HG02678 (cell line): Measurements from ENCODE around the gene GRM8.
"Not testable (repeated sequence)": the region's sequence is repeated elsewhere in the genome, so short reads cannot be mapped to it uniquely, and the experiment has no call there.

Experiments used
- ATAC-seq: cut with Tn5 transposase; IDR thresholded peaks from one replicate; pipeline ENCODE4 v1.9.1; 2021; ENCODE audit warnings: mild to moderate bottlenecking, moderate library complexity; ENCODE audit not compliant: unreplicated experiment

Gene GRM8

DNA sequence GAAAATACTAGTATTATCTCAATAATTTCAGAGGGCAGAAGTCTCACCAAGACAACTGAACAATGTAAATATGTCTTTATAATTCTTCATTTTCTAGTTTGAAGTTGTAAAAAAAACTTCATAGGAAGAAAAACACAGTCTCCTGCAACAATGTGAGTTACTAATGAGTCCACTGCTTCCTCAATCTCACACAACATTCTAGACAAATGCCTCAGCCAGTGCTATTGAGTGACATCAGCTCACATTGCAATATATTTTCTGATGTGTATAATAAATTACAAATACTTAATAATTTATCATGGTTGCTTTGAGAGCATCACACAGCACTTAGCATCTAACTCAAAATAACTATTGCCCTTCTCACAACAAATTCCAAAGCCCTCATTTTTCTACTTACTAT lies 321.2 kb downstream of the GRM8 start:
- ATAC-seq = no peak

DNA sequence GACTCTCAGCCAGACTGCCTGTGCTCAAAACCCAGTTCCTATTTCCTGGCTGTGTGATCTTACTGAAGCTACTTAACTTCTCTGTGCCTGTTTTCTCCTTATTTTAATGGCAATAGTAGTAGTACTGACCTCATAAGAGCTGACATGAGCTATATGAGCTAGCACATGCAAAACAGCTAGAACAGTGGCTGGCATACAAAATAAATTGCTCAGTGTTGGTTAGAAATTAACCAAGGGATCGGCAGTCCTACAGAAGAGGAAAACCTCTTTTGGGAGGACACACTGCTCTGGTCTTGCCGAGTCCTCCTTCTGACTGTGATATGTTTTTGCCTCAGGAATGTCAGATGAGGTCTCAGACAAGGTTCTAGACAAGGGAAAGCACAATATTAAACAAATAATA lies 322.6 kb downstream of the GRM8 start:
- ATAC-seq = no peak

DNA sequence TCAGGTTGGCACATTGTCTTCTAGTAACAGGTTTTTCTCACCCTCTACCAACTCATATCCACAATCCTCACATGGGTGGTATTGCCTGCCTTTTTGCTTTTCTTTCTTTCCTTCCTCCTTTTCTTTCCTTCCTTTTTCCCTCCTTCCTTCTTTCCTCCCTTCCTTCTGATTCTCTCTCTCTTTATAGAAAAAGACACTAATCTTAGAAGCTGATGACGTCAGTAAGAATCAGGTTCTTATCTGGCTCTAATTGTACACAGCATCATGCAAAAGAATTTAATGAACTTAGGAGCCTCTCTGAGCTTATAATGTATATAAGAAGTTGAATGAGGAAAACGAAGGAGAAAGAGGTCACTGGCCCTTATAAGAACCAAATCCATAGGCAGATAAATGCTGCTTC lies 328.3 kb downstream of the GRM8 start:
- no peak for ATAC-seq

GRCh38 chr7:126911627-126912026 lies 341.1 kb downstream of the GRM8 start:
- ATAC-seq = peak; percentile 86

DNA sequence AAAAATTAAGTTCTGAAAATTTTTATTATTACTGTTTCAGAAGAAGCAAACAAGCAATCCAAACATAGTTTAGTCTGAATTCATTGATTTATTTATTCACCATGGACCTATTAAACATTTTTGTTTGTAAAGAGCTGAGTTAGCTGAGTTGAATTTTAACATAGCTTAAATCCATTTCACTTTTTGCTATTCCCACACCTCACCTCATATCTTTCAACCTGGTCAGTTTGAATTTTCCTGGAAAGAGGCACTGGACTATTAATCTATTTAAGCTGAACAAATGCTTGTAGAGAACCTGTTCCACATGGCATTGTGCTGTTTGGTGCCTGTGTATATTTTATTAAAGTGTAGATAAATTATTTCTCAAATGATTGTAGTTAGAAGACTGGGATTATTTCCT lies 344.2 kb downstream of the GRM8 start:
- ATAC-seq = not testable (repeated sequence)

DNA sequence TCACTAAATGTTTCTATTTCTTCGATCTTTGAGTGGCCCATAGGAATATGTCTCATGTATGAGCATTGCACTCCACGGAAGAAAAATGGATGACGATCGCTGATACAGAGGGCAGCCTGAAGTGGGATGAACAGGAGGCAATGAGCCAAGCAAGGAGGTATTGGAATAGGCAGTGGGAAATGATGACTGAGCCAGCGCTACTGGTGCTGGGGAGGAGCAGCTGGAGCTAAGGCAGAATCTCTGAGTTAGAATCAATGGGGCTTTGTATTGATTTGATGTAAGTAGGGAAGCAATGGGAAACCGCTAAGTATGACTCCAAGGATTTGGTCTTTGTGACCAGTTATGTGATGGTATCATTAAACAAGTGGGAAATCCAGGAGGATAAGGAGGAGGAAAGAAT lies 345.1 kb downstream of the GRM8 start:
- ATAC-seq = not testable (repeated sequence)

- ATAC-seq = not testable (repeated sequence)
Measured at GRCh38 chr7:126905255-126905654, 347.5 kb downstream of the GRM8 start.

DNA sequence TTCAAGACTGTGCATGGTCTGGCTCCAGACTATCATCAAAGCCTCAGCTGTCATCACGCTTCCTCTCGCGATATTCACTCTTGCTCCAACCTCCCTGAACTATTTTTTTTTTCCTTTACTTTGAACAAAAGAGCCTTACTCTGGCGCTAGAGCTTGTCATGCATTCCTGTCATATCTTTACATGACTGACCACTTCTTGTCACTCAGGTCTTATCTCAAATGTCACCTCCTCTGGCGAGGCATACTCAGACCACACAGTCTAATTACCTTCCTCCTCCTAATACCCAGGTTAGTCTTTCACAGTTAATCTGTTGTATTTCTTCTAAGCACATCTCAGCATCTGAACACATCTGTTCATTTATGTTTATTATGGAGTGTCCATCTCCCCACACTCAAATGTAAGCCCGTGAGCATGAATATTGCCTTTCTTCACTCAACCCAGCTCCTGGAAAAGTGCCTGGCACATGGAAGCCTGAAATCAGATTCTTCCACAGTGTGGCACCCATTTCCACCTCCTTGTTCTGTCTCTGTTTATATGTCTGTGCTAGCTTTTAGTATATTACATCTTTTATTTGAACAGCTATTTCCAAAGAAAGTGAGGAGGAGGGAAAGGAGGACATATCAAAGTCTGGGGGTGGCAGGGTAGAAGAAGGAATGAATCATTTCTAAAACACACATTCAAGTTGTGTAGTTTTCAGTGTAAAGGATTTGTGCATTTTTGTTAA lies 351.5 kb downstream of the GRM8 start:
- ATAC-seq = not testable (repeated sequence)

DNA sequence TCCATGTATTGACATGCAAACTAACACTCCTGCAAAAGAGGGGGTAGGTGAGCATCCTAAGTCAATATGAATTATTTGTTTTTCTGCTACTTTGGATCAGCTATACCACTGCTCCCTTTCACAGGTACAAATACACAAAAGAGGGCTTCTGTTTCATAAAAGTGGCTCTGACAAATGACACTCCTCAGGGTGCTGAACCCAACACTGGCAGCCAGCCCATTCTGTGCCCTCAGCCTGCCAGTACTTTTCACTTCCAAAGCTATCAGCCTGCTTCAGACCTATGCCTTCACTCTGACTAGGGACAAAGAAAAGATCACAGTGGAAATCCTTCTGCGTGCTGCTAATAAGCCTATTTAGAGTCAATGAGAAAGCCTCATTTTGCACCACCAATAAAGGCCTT lies 364.8 kb downstream of the GRM8 start:
- ATAC-seq = not testable (repeated sequence)

GRCh38 chr7:126887560-126887959 lies 365.2 kb downstream of the GRM8 start:
- ATAC-seq = not testable (repeated sequence)

- ATAC-seq = not testable (repeated sequence)
Measured at GRCh38 chr7:126882730-126883129, 370.0 kb downstream of the GRM8 start.

GRCh38 chr7:126881908-126882307 lies 370.8 kb downstream of the GRM8 start:
- ATAC-seq = not testable (repeated sequence)

- no peak for ATAC-seq
Measured at GRCh38 chr7:126881315-126881714, 371.4 kb downstream of the GRM8 start.

GRCh38 chr7:126876536-126876935 lies 376.2 kb downstream of the GRM8 start:
- not testable (repeated sequence) for ATAC-seq

DNA sequence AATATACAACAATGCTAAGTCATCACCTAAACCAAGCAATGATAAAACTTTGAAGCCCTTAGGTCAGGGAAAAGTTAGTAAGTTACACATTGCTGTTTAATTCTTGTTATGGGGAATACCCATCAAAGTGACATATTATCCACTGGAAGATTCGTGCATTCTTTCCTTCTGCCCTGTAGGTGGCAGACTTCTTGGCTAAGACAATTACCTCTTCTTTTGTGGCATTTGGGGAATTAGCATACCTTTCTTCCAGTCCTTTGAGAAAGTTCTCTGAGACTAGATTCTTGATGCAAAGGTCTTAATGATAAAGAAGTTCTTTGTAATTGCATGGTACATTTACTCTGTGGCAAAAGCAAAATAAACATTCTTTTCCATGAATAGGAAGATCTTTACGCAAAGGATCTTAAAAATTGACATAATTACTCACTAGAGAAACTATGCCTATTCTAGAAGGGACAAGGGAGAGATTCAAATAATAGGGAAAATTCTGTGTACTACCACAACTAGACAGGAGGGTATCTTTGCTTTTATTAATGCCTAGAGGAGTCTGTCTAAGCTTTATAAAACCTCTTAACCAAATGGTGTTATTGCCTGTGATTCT lies 395.9 kb downstream of the GRM8 start:
- peak; percentile 72 for ATAC-seq

GRCh38 chr7:126845331-126845730 lies 407.4 kb downstream of the GRM8 start:
- no peak for ATAC-seq

- ATAC-seq = no peak
Measured at GRCh38 chr7:126843883-126844282, 408.9 kb downstream of the GRM8 start.

- ATAC-seq = no peak
Measured at GRCh38 chr7:126843336-126843735, 409.4 kb downstream of the GRM8 start.

DNA sequence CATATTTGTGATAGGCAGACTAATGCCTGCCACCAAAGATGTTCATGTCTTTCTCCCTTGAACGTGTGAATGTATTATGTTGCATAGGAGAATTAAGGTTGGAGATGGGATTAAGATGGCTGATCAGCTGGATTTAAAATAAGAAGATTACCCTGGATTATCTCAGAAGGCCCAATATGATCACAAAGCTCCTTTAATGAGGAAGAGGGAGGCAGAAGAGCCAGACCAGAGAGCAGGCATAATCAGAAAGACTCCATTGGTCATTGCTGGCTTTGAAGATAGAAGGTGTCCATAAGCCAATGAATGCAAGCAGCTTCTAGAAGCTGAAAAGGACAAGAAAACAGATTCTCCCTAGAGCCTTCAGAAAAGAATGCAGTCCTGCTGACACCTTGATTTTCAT lies 410.3 kb downstream of the GRM8 start:
- ATAC-seq = no peak

DNA sequence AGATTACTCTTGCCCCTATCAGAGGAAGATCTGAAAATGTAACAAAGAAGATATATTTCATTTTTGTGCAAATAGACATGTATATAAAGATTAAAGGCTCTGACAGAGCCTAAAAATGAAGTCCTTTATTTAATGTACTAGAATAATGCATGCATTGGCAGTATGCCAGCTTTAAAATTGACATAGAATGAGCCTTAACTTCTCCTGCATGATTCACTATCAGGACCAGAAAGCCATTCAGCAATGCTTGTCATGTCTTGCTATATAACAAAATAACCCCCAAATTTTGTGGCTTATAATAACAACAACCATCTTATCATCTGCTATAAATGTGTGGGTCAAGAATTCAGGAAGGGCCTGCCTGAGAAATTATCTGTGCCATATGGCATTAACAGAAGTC lies 411.9 kb downstream of the GRM8 start:
- ATAC-seq = no peak

DNA sequence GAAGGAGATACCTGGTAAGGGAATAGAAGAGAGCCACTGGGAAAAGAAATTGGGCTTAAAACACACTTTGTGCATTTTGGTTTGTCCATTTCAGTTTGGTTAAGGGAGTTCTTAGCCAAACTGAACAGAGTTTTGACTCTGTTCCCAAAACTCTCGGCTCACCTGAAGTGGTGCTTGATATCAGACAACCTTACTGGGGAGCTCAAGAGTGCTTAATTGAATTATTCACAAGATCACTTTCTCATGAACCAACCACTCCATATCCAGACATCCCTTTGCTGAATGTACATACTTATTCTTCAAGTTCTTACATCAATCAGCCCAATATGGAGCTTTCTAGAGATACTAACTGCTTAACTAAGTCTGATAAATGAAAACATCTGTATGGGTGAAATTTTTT lies 413.1 kb downstream of the GRM8 start:
- ATAC-seq = no peak

DNA sequence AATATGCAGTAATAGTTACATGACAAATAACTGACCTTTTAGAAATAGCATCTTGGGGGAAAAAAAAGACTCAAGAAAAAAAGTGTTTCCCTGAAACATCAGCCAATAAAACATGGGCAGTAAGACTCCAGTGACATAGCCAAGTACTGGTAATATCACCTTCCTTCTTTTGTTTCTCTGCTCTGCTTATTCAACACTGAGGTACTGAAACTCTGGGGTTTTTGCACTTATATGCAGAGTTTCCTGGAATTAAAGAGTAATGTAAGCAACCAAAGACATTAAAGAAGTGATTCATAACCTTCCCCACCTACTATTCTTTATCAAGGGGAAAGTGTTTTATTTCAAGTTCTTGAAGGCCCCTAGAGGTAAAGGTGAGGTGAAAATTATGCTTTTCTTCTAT lies 414.5 kb downstream of the GRM8 start:
- ATAC-seq = no peak

- ATAC-seq = not testable (repeated sequence)
Measured at GRCh38 chr7:126831241-126831640, 421.5 kb downstream of the GRM8 start.
